Natural killer cell (primary cell): ENCODE measurements around the gene SF3B2. TPM values are rescaled to one million over a fixed set of nuclear protein-coding genes. Genes with fewer than 3 reads are reported as not detected.
"Not testable (repeated sequence)": the region's sequence is repeated elsewhere in the genome, so short reads cannot be mapped to it uniquely, and the experiment has no call there.

Source experiments
- ATAC-seq, 3 donors: fragments of 150-1000 bp in 2 of 3; fragments of 200-7000 bp in 1 of 3; cut with Tn5 transposase; 1 replicate in 1 of 3; 2 replicates in 2 of 3; pipeline ENCODE4 v1.10.0; 2021; ENCODE audit warnings: mild to moderate bottlenecking in 2 of 3, moderate library complexity in 2 of 3
- DNase-seq, 2 donors: peaks; one replicate each; pipeline versions ENCODE4 v3.0.0 to v3.0.0-alpha.2; 2013 to 2021; ENCODE audit warnings: mixed read lengths in 1 of 2
- H3K27ac ChIP-seq: one replicate; pipeline ENCODE4 v1.5.1; 2013; ENCODE audit warnings: mild to moderate bottlenecking, low read length
- H3K27me3 ChIP-seq: one replicate; pipeline ENCODE4 v1.6.1; 2013; ENCODE audit warnings: low read length; ENCODE audit not compliant: control insufficient read depth, insufficient read depth
- H3K36me3 ChIP-seq: one replicate; pipeline ENCODE4 v1.6.1; 2013; ENCODE audit warnings: low read length; ENCODE audit not compliant: control insufficient read depth, insufficient read depth
- H3K4me1 ChIP-seq: one replicate; pipeline ENCODE4 v1.6.1; 2013; ENCODE audit warnings: low read length; ENCODE audit not compliant: control insufficient read depth, insufficient read depth
- H3K4me3 ChIP-seq: one replicate; pipeline ENCODE4 v1.5.1; 2013; ENCODE audit warnings: low read length
- H3K9me3 ChIP-seq: one replicate; pipeline ENCODE4 v1.6.1; 2013; ENCODE audit warnings: low read length; ENCODE audit not compliant: control insufficient read depth, insufficient read depth
- H3K27ac Mint-ChIP-seq, 2 donors: one replicate each; pipeline ENCODE4 v1.8.0; 2022; ENCODE audit warnings: mild to moderate bottlenecking in 2 of 2, mixed read lengths in 2 of 2, moderate library complexity in 1 of 2
- H3K27me3 Mint-ChIP-seq, 2 donors: one replicate each; pipeline ENCODE4 v1.8.0; 2022; ENCODE audit warnings: low read depth in 2 of 2, mixed read lengths in 2 of 2
- H3K36me3 Mint-ChIP-seq: one replicate; pipeline ENCODE4 v1.8.0; 2022; ENCODE audit warnings: mixed read lengths
- H3K4me1 Mint-ChIP-seq, 2 donors: one replicate each; pipeline ENCODE4 v1.8.0; 2022; ENCODE audit warnings: mixed read lengths in 2 of 2
- H3K4me3 Mint-ChIP-seq: one replicate; pipeline ENCODE4 v1.8.0; 2022; ENCODE audit warnings: mild to moderate bottlenecking, moderate library complexity, mixed read lengths
- H3K9me3 Mint-ChIP-seq, 2 donors: one replicate each; pipeline ENCODE4 v1.8.0; 2022; ENCODE audit warnings: mixed read lengths in 2 of 2
- CTCF ChIP-seq: fragments of 200-600 bp; IDR thresholded peaks from one replicate; pipeline ENCODE4 v1.8.0; 2022; ENCODE audit warnings: antibody characterized with exemption
- WGBS: methylation state at CpG from one replicate; pipeline ENCODE4 v1.1.7; 2013; ENCODE audit warnings: missing lambda C conversion rate; ENCODE audit not compliant: insufficient coverage; 5-methylcytosine and 5-hydroxymethylcytosine counted together
- intact Hi-C: fragments of 100-400 bp; cut with micrococcal nuclease; formaldehyde crosslinking; loops from one replicate; pipeline ENCODE4 v1.14.2; 2022
- total RNA-seq, 4 donors: library from RNA; stranded (reverse); fragments of 120-200 nt in 1 of 4; gene quantifications; one replicate each; pipeline versions ENCODE4 v1.2.3 to v1.2.4, GENCODE V29; 2013 to 2022

SF3B2 gene
- total RNA-seq, 3 donors from 2014 or later (not counting 1 experiment from before 2014, with no cell fraction given) = 249 to 269 (median 253) TPM

DNA sequence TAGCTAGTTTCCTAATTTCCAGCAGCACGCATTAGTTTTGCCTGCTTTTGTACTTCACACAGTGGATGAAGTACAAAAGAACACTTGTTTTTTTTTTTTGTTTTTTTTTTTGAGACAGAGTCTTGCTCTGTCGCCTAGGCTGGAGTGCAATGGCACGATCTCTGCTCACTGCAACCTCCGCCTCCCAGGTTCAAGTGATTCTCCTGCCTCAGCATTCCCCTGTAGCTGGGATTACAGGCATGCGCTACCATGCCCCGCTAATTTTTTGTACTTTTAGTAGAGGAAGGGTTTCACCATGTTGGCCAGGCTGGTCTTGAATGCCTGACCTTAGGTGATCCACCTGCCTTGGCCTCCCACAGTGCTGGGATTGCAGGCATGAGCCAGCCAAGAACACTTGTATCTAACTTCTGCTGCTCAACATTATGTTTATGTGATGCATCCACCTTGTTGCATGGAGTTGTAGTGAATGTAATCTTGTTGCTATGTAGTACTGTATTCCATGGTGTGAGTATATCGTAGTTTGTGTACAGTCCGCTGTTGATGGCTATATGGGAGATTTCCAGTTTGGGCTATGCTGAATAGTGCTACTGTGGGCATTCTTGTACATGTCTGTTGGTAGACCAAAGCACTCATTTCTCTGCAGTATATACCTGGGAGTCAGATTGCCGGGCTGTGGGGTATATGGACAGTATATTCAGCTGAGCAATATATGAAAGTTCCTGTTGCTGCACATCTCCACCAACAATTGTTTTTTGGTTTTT lies 35.2 kb downstream of the SF3B2 start:
- Histone ChIP-seq H3K4me1 (peaks cover 14% of the 10 kb centered on the region), H3K4me3 (no peak overlapping the region), H3K36me3 (no peaks in the 10 kb centered on the region), H3K27me3 (no peaks in the 10 kb centered on the region), H3K27ac (no peak overlapping the region), H3K9me3 (no peaks in the 10 kb centered on the region)
- H3K27me3 Mint-ChIP-seq = no peaks in the 10 kb centered on the region
- no peak for TF ChIP-seq CTCF
- no peak overlapping the region for H3K4me3 Mint-ChIP-seq
- H3K36me3 Mint-ChIP-seq = no peaks in the 10 kb centered on the region
- no peak for ATAC-seq
- H3K9me3 Mint-ChIP-seq = no peaks in the 10 kb centered on the region
- 98% methylated on average over 9 of the region's 9 CpGs for WGBS
- DNase-seq = no peak
- peaks cover 37 to 40% of the 10 kb centered on the region in 2 donors for H3K4me1 Mint-ChIP-seq
- H3K27ac Mint-ChIP-seq = peak overlapping the region; percentile 31 to 36
- intact Hi-C loops = no loop called here

GRCh38 chr11:66089067-66089466 lies 36.9 kb downstream of the SF3B2 start:
- DNase-seq = no peak
- Mint-ChIP-seq H3K27me3 (no peaks in the 10 kb centered on the region), H3K9me3 (no peaks in the 10 kb centered on the region), H3K4me1 (peaks cover 26 to 31% of the 10 kb centered on the region in 2 donors), H3K4me3 (no peak overlapping the region), H3K36me3 (no peaks in the 10 kb centered on the region), H3K27ac (peak overlapping the region in 1 of 2 donors; percentile 38)
- no peak for ATAC-seq
- no peaks in the 10 kb centered on the region for H3K9me3 ChIP-seq
- WGBS = 100% methylated on average over 1 of the region's 3 CpGs
- no peak for TF ChIP-seq CTCF
- H3K36me3 ChIP-seq = no peaks in the 10 kb centered on the region
- no peaks in the 10 kb centered on the region for H3K27me3 ChIP-seq
- H3K4me1 ChIP-seq = peaks cover 3% of the 10 kb centered on the region
- H3K27ac ChIP-seq = no peak overlapping the region
- intact Hi-C loops = no loop called here
- no peak overlapping the region for H3K4me3 ChIP-seq

- Histone ChIP-seq H3K4me1 (no peaks in the 10 kb centered on the region), H3K36me3 (no peaks in the 10 kb centered on the region), H3K27ac (no peak overlapping the region), H3K4me3 (no peak overlapping the region), H3K27me3 (no peaks in the 10 kb centered on the region), H3K9me3 (no peaks in the 10 kb centered on the region)
- Mint-ChIP-seq H3K27me3 (no peaks in the 10 kb centered on the region), H3K9me3 (no peaks in the 10 kb centered on the region), H3K4me3 (no peak overlapping the region), H3K4me1 (peaks cover 14 to 18% of the 10 kb centered on the region in 2 donors), H3K27ac (no peak overlapping the region), H3K36me3 (no peaks in the 10 kb centered on the region)
- TF ChIP-seq CTCF = no peak
- intact Hi-C loops = no loop called here
- ATAC-seq (no peak), DNase-seq (no peak)
- 98% methylated on average over 4 of the region's 4 CpGs for WGBS
Observed at GRCh38 chr11:66090288-66090687, 38.1 kb downstream of the SF3B2 start.

DNA sequence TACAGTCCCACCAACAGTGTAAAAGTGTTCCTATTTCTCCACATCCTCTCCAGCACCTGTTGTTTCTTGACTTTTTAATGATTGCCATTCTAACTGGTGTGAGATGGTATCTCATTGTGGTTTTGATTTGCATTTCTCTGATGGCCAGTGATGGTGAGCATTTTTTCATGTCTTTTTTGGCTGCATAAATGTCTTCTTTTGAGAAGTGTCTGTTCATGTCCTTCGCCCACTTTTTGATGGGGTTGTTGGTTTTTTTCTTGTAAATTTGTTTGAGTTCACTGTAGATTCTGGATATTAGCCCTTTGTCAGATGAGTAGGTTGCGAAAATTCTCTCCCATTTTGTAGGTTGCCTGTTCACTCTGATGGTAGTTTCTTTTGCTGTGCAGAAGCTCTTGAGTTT lies 40.0 kb downstream of the SF3B2 start:
- intact Hi-C loops, H3K27me3 Mint-ChIP-seq, H3K36me3 ChIP-seq, H3K9me3 ChIP-seq, H3K27me3 ChIP-seq, H3K4me3 ChIP-seq, H3K36me3 Mint-ChIP-seq, ATAC-seq, DNase-seq, H3K9me3 Mint-ChIP-seq, H3K27ac Mint-ChIP-seq, H3K4me3 Mint-ChIP-seq, H3K4me1 ChIP-seq, H3K27ac ChIP-seq: not testable (repeated sequence)
- peaks cover 14 to 17% of the 10 kb centered on the region in 2 donors for H3K4me1 Mint-ChIP-seq
- no CpG with 5 or more reads among the region's 2 CpGs for WGBS

- not testable (repeated sequence) for H3K36me3 Mint-ChIP-seq, H3K4me3 Mint-ChIP-seq, H3K36me3 ChIP-seq, H3K27me3 Mint-ChIP-seq, H3K9me3 Mint-ChIP-seq, H3K27me3 ChIP-seq, H3K4me3 ChIP-seq, H3K9me3 ChIP-seq, DNase-seq, ATAC-seq
- WGBS = 95% methylated on average over 10 of the region's 10 CpGs
- intact Hi-C loops = loop anchor here (2.0 kb wide), 2 partner anchors 15 to 19 kb away; no protein-coding TSS in a partner anchor
- peak overlapping the region; percentile 75 for H3K27ac ChIP-seq
- H3K4me1 ChIP-seq = peaks cover 26% of the 10 kb centered on the region
- H3K27ac Mint-ChIP-seq = peak overlapping the region; percentile 85 to 87
- H3K4me1 Mint-ChIP-seq = peaks cover 32 to 48% of the 10 kb centered on the region in 2 donors
Observed at GRCh38 chr11:66099746-66100145, 47.6 kb downstream of the SF3B2 start.
